Measurements from ENCODE around the gene SEL1L2.

Gene SEL1L2

GRCh38 chr20:13991311-13991710 lies 897 bp upstream of the SEL1L2 start:
- Histone ChIP-seq H3K4me3 (replicated peaks; ENCODE audit: low read depth, low read length) (no peak overlapping the region), H3K27me3 (replicated peaks; ENCODE audit: control insufficient read depth, insufficient read depth, low read length) (no peaks in the 10 kb centered on the region), H3K36me3 (ENCODE audit: control insufficient read depth, insufficient read depth, low read length) (no peaks in the 10 kb centered on the region)
- DNase-seq (ENCODE audit: extremely low read depth, insufficient read length) = no peak
- TF ChIP-seq CTCF (IDR thresholded peaks at IDR 0.05; ENCODE audit: insufficient read depth, low read length, poor library complexity, severe bottlenecking) = no peak

- Histone ChIP-seq H3K4me3 (replicated peaks; ENCODE audit: low read depth, low read length) (no peak overlapping the region), H3K36me3 (ENCODE audit: control insufficient read depth, insufficient read depth, low read length) (no peaks in the 10 kb centered on the region), H3K27me3 (replicated peaks; ENCODE audit: control insufficient read depth, insufficient read depth, low read length) (no peaks in the 10 kb centered on the region)
- DNase-seq (ENCODE audit: extremely low read depth, insufficient read length) = no peak
- no peak for TF ChIP-seq CTCF (IDR thresholded peaks at IDR 0.05; ENCODE audit: insufficient read depth, low read length, poor library complexity, severe bottlenecking)
Measured at GRCh38 chr20:13984211-13984610, 6.2 kb downstream of the SEL1L2 start.

- Histone ChIP-seq H3K27me3 (replicated peaks; ENCODE audit: control insufficient read depth, insufficient read depth, low read length) (no peaks in the 10 kb centered on the region), H3K36me3 (ENCODE audit: control insufficient read depth, insufficient read depth, low read length) (no peaks in the 10 kb centered on the region), H3K4me3 (replicated peaks; ENCODE audit: low read depth, low read length) (no peak overlapping the region)
- no peak for TF ChIP-seq CTCF (IDR thresholded peaks at IDR 0.05; ENCODE audit: insufficient read depth, low read length, poor library complexity, severe bottlenecking)
- DNase-seq (ENCODE audit: extremely low read depth, insufficient read length) = no peak
Measured at GRCh38 chr20:13960525-13960924, 29.9 kb downstream of the SEL1L2 start.

GRCh38 chr20:13960119-13960518 lies 30.3 kb downstream of the SEL1L2 start:
- no peak overlapping the region for H3K4me3 ChIP-seq (replicated peaks; ENCODE audit: low read depth, low read length)
- no peak for DNase-seq (ENCODE audit: extremely low read depth, insufficient read length)
- no peak for TF ChIP-seq CTCF (IDR thresholded peaks at IDR 0.05; ENCODE audit: insufficient read depth, low read length, poor library complexity, severe bottlenecking)
- no peaks in the 10 kb centered on the region for H3K27me3 ChIP-seq (replicated peaks; ENCODE audit: control insufficient read depth, insufficient read depth, low read length)
- H3K36me3 ChIP-seq (ENCODE audit: control insufficient read depth, insufficient read depth, low read length) = no peaks in the 10 kb centered on the region

- no peaks in the 10 kb centered on the region for H3K27me3 ChIP-seq (replicated peaks; ENCODE audit: control insufficient read depth, insufficient read depth, low read length)
- no peak overlapping the region for H3K4me3 ChIP-seq (replicated peaks; ENCODE audit: low read depth, low read length)
- DNase-seq (ENCODE audit: extremely low read depth, insufficient read length) = no peak
- TF ChIP-seq CTCF (IDR thresholded peaks at IDR 0.05; ENCODE audit: insufficient read depth, low read length, poor library complexity, severe bottlenecking) = peak; percentile 30
- no peaks in the 10 kb centered on the region for H3K36me3 ChIP-seq (ENCODE audit: control insufficient read depth, insufficient read depth, low read length)
Measured at GRCh38 chr20:13953227-13953626, 37.2 kb downstream of the SEL1L2 start.

- H3K4me3 ChIP-seq (replicated peaks; ENCODE audit: low read depth, low read length) = no peak overlapping the region
- no peaks in the 10 kb centered on the region for H3K36me3 ChIP-seq (ENCODE audit: control insufficient read depth, insufficient read depth, low read length)
- H3K27me3 ChIP-seq (replicated peaks; ENCODE audit: control insufficient read depth, insufficient read depth, low read length) = no peaks in the 10 kb centered on the region
- no peak for DNase-seq (ENCODE audit: extremely low read depth, insufficient read length)
- no peak for TF ChIP-seq CTCF (IDR thresholded peaks at IDR 0.05; ENCODE audit: insufficient read depth, low read length, poor library complexity, severe bottlenecking)
Measured at GRCh38 chr20:13947719-13948118, 42.7 kb downstream of the SEL1L2 start.

All from GM06990 (cell line).